ENCODE measurements around the gene AFF4.

The AFF4 gene

GRCh38 chr5:132840313-132840712 lies 123.1 kb downstream of the AFF4 start:
- peak overlapping the region in 2 of 3 experiments; percentile 29 to 87 for H3K27ac Mint-ChIP-seq
- TF ChIP-seq, protein P1, sequence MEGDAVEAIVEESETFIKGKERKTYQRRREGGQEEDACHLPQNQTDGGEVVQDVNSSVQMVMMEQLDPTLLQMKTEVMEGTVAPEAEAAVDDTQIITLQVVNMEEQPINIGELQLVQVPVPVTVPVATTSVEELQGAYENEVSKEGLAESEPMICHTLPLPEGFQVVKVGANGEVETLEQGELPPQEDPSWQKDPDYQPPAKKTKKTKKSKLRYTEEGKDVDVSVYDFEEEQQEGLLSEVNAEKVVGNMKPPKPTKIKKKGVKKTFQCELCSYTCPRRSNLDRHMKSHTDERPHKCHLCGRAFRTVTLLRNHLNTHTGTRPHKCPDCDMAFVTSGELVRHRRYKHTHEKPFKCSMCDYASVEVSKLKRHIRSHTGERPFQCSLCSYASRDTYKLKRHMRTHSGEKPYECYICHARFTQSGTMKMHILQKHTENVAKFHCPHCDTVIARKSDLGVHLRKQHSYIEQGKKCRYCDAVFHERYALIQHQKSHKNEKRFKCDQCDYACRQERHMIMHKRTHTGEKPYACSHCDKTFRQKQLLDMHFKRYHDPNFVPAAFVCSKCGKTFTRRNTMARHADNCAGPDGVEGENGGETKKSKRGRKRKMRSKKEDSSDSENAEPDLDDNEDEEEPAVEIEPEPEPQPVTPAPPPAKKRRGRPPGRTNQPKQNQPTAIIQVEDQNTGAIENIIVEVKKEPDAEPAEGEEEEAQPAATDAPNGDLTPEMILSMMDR (IDR thresholded peaks at IDR 0.05; ENCODE audit: unreplicated experiment in 3 of 3) = no peak
- no peak overlapping the region for H3K4me3 Mint-ChIP-seq
- no peaks in the 10 kb centered on the region for H3K9me3 Mint-ChIP-seq
- H3K36me3 Mint-ChIP-seq (ENCODE audit: low read depth) = no peaks in the 10 kb centered on the region
- H3K27me3 Mint-ChIP-seq (ENCODE audit: low read depth) = peaks cover 15% of the 10 kb centered on the region
- no peaks in the 10 kb centered on the region for H3K4me1 Mint-ChIP-seq

DNA sequence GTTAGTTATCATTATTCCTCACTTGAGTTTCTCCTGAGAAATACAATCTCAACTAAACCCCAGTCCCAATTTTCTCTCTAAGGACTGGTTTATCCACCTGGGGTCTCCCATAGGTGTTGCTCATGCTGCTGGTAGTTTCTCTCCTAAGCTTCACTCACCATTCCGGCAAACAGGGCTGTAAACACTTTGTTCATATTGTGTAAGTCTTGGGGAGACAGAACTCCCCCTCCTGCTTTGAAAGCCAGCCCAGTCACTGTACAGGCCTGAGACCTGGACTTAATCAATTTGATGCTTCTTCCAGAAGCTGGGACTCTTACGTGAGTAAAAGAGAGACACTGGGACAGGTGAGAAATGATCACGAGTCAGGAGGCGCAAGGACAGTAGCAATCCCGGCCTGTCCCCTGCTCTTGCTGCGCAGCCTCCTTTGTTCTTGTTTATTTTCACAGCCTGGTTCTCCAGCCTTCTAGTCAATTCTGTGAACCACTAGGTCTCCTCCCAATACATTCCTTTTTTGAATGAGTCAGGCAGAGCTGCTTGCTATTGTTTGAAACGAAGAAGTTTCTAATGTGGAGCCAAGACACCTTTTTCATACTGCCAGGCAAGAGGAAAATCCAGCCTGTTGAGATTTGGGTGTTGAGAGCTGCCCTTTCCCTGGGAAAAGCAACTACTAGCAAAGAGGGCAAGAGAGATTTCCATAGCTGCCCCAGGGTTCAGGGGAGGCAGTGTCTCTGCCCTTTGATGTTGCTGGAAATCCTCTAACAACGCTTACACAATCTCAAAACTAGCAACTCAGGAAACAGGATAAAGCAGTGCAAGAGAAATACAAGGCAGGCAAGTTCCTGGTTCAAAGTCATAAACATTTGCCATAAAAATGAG lies 123.8 kb downstream of the AFF4 start:
- no peaks in the 10 kb centered on the region for H3K9me3 Mint-ChIP-seq
- TF ChIP-seq, protein P1 (IDR thresholded peaks at IDR 0.05; ENCODE audit: unreplicated experiment in 3 of 3) = no peak
- peak overlapping the region; percentile 29 to 87 (median 75) for H3K27ac Mint-ChIP-seq
- H3K27me3 Mint-ChIP-seq (ENCODE audit: low read depth) = peaks cover 15% of the 10 kb centered on the region
- no peak overlapping the region for H3K4me3 Mint-ChIP-seq
- no peaks in the 10 kb centered on the region for H3K36me3 Mint-ChIP-seq (ENCODE audit: low read depth)
- no peaks in the 10 kb centered on the region for H3K4me1 Mint-ChIP-seq

GRCh38 chr5:132838516-132839282 lies 124.7 kb downstream of the AFF4 start:
- H3K4me3 Mint-ChIP-seq = no peak overlapping the region
- H3K27ac Mint-ChIP-seq = peak overlapping the region in 1 of 3 experiments; percentile 52
- H3K27me3 Mint-ChIP-seq (ENCODE audit: low read depth) = peaks cover 20% of the 10 kb centered on the region
- no peaks in the 10 kb centered on the region for H3K36me3 Mint-ChIP-seq (ENCODE audit: low read depth)
- no peaks in the 10 kb centered on the region for H3K4me1 Mint-ChIP-seq
- TF ChIP-seq, protein P1 (IDR thresholded peaks at IDR 0.05; ENCODE audit: unreplicated experiment in 3 of 3) = no peak
- H3K9me3 Mint-ChIP-seq = no peaks in the 10 kb centered on the region

DNA sequence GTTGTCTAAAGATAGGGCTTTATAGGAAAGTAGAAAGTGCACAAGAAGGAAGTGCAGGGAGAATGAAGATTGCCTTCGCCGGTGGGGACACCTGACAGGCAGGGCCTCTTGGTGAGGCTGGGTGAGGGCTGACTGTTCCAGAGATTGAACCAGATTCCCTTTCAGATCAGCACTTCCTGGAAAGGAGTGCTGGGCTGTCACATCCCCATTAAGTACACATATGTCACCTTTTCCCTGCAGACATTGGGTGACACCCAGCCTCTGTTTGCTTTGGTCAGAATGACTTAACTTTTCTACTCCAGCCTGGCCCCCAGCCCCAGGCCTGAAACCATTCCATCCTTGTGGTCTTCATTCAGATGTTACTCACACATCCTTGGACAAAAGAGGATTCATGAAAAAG lies 125.6 kb downstream of the AFF4 start:
- no peaks in the 10 kb centered on the region for H3K36me3 Mint-ChIP-seq (ENCODE audit: low read depth)
- H3K9me3 Mint-ChIP-seq = no peaks in the 10 kb centered on the region
- H3K4me3 Mint-ChIP-seq = no peak overlapping the region
- TF ChIP-seq, protein P1 (IDR thresholded peaks at IDR 0.05; ENCODE audit: unreplicated experiment in 3 of 3) = no peak
- H3K27me3 Mint-ChIP-seq (ENCODE audit: low read depth) = peaks cover 28% of the 10 kb centered on the region
- H3K4me1 Mint-ChIP-seq = no peaks in the 10 kb centered on the region
- no peak overlapping the region for H3K27ac Mint-ChIP-seq

- Mint-ChIP-seq H3K27ac (no peak overlapping the region), H3K9me3 (no peaks in the 10 kb centered on the region), H3K36me3 (ENCODE audit: low read depth) (no peaks in the 10 kb centered on the region), H3K4me1 (no peaks in the 10 kb centered on the region), H3K27me3 (ENCODE audit: low read depth) (peaks cover 32% of the 10 kb centered on the region), H3K4me3 (no peak overlapping the region)
- TF ChIP-seq, protein P1 (IDR thresholded peaks at IDR 0.05; ENCODE audit: unreplicated experiment in 3 of 3) = no peak
Measured at GRCh38 chr5:132836852-132837251, 126.6 kb downstream of the AFF4 start.
